ENCODE results near the gene RFTN1.

Gene RFTN1

DNA sequence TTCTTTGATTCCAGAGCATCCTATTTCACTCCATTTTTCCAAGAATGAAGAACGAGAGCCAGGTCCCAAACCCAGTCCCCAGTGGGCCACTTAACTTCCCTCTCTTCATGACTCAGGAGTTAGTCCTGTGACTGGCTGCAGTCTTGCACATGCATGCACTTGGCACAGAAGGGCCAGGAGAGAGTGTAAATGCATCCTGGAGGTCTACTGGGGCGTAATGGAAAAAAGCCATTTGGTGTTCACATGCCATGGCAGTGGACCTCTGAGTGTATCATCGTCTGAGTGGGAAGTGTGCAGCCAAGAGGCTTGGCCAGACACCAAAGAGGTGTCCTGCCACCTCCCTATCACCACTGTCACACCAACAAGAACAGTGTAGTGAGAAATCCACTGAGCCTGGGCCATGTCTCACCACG, 15.1 kb upstream of the RFTN1 start:
- no peak for DNase-seq

DNA sequence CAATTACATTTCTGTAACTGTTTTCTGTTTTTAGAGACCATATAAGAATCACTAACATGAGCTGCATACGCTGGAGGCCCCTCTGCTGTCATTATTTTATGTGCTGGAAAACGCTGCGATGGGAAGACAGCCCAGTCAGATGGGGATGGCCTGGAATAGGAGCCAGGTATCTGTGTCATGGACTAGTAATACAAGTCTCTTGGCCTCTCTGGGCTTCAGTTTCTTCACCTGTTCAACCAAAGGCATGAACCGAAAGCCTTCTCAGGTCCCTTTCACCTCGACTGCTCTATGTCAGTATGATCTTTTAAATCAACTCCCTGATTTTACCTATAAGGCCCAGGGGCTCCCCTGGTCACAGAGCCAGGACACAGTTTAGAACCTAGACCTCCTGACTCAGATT, 14.6 kb upstream of the RFTN1 start:
- DNase-seq = no peak

DNA sequence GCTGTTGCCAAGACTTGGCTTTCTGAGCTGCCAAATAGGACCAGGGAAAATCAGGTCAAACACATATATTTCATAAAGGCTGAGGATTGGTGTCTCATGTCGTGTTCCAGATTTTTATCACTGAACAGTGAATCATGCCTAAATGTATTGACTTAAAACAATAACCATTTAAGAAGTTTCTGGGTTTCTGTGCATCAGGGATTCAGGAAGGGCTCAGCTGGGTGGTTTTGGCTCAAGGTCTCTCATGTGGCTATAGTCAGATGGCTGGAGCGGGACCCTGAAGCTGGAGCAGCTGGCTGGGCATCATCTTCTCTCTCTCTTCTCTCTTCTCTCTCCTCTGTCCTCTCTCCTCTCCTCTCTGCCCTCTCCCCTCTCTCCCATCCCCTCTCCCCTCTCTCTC, 10.7 kb upstream of the RFTN1 start:
- DNase-seq = no peak

DNA sequence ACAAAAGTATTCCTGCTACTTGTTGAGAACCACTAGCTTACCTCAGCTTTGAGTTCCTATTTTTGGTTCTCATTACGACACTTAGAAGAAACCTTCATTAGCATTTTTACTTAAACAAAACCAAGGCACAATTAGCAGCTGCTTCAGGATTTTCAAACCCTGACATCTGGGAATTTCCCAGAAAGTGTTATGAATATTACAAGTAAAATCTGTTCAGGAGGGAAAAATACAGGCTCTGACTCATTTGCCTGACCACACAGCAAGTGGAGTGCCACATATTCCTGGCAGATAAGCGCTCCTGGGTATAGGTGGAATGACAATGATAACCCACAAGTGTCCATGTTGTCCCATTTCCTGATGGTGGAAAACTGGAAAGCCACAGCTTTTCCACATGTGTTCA, 10.3 kb upstream of the RFTN1 start:
- DNase-seq = no peak

DNA sequence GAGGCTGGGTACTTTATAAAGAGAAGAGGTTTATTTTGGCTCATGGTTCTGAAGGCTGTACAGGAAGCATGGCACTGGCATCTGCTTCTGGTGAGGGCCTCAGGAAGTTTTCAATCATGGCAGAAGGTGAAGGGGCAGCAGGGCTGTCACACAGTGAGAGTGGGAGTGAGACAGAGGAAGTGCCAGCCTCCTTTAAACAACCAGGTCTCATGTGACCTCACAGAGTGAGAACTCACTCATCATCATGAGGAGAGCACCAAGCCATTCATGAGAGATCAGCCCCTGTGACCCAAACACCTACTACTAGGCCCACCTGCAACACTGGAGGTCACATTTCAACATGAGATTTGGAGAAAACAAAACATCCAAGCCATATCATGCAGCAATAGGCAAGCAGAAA, 9.3 kb upstream of the RFTN1 start:
- no peak for DNase-seq

DNA sequence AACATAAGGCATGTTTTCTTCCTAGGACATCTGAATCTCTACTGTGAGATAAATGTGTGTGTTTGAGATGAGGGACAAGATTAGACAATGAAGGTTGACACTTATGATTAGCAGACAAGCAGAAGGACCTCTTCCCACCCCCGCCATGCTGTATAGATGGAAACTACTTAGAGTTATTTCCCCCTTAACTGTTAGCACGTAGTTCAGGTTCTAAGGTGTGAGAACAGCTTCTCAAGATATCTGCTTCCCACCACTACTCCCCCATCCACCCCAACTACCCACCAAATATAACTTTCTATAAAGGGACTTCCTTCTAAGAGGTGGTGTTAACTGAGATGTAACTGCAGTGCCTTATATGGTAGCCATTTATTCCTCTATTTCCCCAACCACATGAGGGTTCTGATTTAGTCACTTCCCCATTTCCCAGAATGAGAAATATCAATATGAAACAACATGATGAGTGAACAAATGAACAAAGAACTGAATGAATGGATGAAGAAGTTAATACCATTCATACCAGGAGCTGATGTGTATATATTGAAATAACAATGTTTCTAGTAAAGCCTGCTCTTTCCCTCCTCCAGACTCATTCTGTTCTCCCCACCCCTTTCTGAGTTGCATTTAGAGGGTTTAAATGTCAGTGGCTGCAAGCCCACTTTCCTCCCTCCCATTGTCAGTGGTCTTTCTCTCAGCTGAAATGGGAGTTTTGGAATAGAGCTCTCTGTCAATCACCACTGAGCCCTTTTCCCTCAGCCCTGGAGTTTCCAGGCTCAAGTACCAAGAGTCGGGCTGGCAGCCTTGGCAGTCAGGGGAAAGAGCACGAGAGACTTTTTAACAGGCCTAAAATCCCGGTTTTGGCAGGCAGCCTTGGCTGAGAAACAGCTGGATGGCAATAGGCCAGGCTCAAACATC, 7.7 kb upstream of the RFTN1 start:
- no peak for DNase-seq

DNA sequence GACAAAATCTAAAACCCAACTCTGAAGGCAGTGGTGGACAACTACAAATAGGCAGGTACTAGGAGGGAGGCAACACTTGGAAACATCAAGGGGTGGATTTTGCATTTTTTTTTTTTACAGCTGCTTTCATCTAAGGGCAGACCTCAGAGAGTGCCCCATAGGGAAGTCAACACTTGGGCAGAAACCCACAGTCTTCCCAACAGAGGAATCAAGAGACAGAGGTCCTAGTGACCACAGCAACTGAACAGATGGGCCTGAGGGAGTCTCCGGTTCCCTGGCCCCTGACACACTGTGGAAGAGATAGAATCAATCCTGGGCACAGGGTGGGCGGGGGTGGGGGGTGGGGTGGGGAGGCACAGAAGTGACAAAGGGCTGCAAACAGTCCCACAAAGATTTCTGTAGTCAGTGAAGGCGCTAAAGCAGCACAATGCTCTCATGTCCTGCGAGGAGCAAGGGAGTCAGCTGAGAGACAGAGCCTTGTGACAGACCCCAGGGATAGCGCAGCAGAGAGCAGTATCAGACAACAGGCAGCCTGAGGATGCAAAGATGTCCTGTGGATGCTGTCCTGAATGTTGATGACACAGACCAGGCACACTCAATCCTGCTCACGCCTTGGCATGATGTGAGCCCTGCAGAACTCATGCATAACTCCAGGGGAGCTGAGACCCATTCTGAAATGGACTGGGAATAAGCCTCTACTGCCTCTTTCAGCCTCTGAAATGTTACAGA, 6.9 kb upstream of the RFTN1 start:
- no peak for DNase-seq

DNA sequence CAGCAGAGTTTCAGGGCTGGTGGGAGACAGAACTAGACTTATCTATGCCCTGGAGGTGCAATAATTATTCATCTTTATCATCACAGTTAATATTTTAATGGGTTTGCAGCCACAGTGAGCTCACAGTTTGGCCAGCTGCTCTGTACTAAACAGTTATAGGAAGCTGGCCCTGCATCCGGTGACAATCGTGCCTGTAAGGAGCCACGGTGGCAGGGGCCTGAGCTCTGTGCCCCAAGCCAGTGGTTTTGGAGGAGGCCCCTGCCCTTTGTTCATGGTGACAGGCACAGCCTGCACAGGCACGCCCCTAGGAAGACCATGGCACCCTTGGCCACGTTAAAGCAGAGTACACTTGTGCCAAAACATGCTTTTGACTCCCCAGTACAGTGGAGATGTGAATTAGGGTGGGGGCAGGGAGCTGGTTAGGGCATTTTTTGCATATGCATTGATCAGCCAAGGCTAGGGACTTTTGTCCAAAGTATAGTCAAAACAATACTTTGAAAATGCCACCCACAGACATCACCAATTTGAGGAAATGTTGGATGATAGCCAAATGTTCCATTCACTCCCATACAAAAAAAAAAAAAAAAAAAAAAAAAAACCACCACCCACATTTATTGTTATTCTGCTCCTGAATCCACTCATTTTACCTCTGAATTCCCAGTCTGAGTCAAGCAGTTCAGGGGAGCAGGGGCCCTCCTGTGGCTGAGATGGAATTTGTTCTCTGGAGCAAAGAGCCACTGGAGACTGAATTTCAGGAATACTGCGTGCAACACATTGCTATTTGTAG, 3.4 kb upstream of the RFTN1 start:
- peak; percentile 47 for DNase-seq

DNA sequence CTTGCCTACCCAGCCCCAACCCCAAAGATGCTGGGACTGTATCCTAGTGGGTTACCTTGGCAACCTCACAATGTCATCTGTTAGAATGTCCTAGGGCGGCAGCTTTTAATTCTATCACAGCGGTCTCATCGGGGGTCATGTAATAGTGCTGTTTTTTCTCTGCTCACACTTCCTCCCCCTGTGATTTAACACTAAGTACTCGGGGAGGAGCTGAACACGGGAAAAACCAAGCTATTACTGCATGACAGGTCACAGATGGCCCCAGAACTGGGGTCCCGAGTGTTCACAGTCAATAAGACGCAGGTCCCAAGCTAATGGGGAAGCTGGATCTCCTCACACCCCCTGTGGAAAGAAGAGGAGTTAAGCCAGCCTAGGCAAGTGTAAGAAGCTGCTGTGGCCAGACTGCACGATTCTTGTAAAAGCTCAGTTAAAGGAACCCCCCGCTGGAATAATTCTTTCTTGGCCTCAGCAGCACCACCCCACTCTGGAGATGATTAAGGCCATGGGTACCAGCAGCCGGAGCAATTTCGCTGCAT, 2.5 kb upstream of the RFTN1 start:
- no peak for DNase-seq

DNA sequence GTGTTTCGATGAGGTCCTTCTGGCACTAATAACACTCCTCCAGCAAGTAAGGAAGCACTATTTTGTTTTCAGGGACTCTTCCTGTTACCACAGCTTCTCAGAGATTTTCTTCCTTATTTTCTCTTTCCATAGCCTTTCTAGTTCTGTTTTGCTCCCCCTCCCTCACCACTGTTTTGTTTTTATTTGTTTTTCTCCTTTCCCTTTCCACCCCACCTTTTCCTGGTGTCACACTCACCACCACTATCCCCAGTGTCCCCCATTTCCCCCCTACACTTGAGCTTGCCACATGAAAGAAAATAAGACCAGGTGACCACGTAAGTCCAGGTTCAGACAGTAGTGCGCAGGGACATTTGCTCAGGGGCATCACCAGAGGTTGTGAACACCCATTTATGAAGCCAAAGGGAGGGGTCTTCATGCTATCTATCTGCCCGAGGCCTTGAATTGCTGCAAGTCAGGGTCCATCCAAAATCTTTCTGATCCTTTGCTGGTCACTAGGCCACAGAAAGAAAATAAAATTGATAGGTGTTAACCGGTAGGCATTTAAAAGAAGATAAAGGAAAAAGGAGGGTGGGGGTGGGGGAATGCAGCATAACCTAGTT, 1.4 kb upstream of the RFTN1 start:
- no peak for DNase-seq

DNA sequence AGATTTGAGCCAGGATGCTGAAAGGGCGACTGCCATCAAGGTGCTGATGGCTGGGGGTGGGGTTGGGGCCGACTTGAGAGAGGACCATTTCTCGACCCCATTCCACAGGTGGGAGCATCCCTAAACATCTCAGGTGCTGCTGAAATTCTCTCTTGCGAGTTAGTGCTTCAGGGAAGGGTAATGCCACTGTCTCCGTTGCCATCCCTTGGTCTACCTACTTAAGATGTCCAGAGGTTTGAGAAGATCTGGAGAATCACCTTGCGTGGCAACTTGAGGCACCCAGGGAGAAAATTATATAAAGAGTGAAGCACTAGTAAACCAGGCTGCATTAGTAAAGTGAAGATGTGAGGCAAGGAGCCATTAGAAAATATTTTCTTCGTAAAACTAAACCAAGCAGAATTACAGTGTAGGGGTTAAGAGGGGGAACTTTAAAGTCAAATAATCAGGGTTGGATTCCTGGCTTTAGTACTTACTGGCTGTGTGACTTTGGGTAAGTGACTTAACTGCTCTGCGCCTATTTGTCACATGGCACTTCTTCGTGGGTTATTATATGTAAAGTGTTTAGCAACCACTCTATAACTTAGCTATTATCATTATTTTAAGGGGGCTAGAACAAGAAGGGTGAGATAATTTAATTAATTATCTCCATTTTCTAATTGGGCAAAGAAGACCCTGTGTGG, 662 bp upstream of the RFTN1 start:
- no peak for DNase-seq

DNA sequence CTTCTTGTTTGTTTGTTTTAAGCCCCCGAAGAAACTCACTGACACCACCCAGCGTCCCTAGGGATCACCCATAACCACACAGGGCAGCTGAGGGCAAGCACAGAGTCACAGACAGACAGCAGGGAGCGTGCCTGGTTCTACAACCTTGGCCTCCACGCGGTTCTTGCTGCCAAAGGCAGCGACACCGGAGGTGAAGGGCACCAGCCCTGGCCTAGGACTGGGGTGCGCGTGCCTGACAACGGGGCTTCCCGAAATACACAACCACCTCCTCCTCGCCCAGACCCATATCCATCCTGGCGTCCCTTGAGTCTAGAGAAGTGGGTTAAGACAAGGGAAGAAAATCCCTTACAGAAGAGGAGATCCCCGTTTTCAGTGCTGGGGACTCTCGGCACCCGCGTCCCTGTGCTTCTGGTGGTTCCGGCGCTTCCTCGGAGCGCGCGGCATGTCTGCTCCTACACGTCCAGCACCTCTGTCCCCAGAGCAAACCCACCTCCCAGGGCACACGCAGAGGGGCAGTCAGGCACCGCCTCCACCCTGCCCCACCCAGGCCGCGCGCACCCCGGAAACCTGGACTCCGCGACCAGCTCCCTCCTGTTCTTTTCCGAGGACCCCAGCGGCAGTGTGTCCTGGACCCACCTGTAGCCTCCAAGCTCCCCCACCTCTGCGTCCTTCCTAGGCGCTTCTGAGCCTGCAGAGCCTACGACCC, 911 bp downstream of the RFTN1 start:
- peak; percentile 20 for DNase-seq

DNA sequence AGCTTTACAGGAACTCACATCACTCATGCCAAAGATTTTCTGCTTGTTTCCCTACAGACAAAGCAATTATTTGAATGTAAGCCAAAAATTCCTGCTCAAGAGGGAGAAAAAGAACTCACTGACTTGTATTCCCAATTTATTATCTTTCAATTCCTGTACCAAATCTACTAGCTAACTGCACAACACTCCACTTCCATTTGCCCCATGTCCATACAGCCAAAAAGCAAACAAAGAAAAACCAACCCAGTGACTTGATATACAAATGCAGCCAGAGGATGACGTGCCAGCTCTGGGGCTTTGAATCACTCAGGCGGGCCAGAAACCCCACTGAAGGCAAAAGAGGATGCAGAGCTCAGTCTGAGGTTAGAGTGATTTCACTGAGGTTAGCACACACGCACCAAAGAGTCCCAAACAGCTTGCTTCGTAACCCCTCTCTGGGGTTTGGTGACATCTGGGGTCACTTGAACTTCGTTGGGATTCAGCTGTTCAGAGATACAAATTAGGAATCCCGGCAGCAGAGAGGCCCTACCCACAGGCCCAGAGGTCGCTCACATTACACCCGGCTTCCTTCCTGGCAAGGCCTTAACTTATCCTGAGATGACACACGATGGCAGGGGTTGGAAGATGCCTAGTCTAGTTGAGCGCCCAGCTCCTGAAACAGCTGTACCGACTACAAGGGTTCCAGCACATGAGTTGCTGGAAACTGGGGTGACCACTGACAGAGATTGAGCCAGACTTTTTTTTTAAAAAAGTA, 1.6 kb downstream of the RFTN1 start:
- no peak for DNase-seq

DNA sequence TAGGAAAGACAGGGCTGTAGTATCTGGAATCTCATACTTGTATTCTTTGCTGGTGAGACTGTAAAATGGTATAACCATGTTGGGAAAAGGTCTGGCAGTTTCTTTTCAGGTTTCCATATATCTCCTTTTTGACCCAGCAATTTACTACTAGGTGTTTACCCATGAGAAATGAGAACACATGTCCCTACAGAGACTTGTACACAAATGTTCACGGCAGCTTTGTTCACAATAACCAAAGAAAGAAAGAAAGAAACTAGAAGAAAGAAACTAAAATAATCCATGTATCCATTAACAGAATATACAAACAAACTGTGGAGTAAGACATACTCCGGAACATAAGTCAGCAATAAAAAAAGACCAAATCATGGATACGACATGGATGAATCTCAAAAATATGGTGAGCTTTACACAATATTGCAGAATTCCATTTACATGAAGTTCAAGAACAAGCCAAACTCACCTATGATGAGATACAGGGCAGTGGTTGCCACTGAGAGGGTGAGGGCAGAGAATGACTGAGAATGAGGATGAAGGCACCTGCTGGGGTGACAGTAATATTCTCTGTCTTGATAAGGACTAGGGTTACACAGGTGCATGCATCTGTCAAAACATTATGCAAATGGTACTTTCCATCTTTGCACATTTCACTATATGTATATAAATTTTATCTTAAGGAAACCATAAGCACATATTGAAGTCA, 2.7 kb downstream of the RFTN1 start:
- no peak for DNase-seq

DNA sequence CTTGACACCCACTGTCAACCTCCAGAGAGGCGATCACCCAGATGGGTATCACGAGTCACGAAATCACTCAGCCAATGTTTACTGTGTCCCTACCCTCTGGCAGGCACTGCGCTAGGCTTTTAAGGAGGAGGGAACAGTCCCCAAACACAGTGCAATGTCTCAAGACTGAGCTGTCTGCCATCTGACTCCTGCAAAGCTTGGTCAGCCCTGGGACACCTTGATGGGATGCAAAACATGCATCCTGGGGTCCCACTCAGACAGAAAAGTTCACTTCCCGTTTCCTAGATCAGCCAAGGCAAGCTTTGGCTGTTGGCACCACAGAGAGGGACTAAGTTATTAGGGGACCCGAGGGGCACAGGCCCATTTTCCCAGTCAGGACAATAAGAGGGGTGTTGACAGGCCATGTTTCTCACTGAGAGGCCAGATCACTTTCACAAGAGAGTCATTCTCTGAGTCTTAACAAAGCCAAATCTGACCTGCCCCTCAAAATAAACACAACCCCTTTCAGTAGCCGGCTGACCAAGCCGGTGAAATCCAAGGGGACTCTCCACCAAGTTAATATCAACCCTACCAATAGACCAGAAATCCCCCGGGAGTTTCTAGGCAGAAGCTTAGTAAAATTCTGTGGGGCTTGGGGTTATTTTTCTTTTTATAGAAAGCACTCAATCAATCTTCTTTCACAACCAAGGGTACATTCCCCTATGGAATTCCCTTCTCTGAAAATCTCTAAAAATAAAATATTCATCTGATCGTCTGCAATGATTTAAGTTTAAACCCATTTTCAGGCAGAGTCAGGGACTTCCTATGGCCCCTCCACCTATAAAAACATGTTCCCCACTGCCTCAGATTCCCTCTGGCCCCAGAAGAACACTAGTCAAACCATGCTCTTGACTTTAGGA, 3.5 kb downstream of the RFTN1 start:
- no peak for DNase-seq

DNA sequence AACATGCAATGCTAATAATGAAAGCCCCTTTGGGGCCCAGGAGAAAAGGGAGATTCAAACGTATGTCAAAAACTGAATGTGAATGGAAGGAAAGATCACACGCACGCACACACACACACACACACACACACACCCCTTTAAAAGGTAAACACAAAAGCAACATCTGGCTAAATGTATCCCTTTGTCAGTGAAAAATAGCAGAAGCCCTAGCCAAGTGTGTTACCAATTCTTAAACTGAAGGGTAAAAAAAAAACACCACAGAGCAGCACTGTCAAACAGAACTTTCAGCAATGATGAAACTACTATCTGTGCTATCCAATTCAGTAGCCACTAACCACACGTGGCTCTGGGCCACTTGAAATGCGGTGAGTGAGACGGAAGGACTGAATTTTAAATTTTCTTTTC, 4.9 kb downstream of the RFTN1 start:
- no peak for DNase-seq

DNA sequence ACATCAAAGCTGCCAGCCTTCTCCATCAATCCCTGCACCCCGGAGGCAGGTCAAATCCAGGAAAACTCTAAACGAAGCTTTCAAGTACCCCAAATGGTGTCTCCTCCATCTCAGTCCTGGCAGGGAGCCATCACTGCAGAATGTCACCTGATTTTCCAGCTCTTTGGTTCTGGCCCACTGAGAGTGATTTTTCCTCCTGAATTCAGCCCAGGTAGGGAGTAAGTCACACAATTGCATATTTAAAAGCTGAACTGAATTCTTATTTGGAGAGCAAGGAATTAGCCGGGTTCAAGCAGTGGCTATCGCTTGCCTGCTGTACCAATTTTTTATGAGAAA, 5.3 kb downstream of the RFTN1 start:
- DNase-seq = no peak

DNA sequence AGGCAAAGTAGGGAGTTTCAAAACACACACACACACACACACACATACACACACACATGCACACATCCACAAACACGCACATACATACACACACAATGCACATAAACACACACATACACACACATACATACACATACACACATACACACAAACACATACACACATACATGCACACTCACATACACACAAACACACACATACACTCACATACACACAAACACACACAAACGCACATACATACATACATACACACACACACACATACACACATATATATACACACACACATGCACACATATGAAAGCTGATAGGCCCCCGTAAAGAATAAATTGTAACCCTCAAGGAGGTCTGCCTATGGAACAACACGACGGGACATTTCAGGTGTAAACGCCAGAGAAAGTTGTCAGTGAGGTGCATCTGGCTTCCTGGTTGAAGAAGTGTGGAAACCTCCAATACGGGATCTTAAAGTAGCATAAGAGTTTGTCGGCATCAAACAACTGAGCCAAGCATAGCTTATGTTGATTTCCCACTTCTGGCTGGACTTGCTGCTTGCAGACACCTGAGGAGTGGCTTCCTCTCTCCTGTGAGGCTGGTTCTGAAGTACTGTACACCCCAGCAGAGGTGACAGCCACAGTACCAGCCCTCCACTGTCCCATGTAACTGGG, 5.8 kb downstream of the RFTN1 start:
- DNase-seq = no peak

Data from DMS53 (cell line).